Measurements from ENCODE around the gene IST1. TPM values are rescaled to one million over a fixed set of nuclear protein-coding genes. Genes with fewer than 3 reads are reported as not detected.
A peak's percentile ranks its signal among the peaks of the same experiment; 100 is the strongest.

IST1 gene
- total and polyA plus RNA-seq, 7 donors: 69.2 to 115 (median 85.4) TPM

DNA sequence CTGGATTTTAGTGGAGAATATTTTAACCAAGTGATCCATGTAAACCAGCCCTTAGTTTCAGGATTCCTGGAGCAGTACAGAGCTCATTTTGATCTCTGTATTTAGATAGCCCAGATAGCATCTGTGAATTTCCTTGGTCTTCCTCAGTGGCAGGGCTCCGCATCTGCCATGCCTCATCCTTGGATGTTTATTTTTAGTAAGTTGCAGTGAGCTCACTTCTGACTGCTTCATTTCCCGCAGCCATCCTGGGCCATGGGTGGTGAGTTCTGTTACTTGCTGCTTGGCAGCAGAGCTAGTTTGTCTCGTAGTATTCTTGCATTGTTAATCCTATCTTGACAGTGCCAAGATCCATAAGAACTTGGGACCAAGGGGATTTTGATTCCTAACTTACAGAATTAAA lies 33.7 kb downstream of the IST1 start:
- H3K9me3 ChIP-seq: no peaks in the 10 kb centered on the region
- 9 to 15% (median 10%) methylated on average over 3 of the region's 3 CpGs for WGBS, 3 donors
- intact Hi-C loops (cut with DNase I): no loop called here
- H3K27me3 ChIP-seq (ENCODE audit: insufficient read depth in 3 of 3, low read length in 2 of 3): no peaks in the 10 kb centered on the region
- TF ChIP-seq, protein P1, sequence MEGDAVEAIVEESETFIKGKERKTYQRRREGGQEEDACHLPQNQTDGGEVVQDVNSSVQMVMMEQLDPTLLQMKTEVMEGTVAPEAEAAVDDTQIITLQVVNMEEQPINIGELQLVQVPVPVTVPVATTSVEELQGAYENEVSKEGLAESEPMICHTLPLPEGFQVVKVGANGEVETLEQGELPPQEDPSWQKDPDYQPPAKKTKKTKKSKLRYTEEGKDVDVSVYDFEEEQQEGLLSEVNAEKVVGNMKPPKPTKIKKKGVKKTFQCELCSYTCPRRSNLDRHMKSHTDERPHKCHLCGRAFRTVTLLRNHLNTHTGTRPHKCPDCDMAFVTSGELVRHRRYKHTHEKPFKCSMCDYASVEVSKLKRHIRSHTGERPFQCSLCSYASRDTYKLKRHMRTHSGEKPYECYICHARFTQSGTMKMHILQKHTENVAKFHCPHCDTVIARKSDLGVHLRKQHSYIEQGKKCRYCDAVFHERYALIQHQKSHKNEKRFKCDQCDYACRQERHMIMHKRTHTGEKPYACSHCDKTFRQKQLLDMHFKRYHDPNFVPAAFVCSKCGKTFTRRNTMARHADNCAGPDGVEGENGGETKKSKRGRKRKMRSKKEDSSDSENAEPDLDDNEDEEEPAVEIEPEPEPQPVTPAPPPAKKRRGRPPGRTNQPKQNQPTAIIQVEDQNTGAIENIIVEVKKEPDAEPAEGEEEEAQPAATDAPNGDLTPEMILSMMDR (IDR thresholded peaks at IDR 0.05): no peak
- no peak overlapping the region for H3K4me3 ChIP-seq
- H3K27ac ChIP-seq: peak overlapping the region; percentile 76
- peaks cover 50% of the 10 kb centered on the region for H3K4me1 ChIP-seq
- DNase-seq (peak in 1 of 2 donors; percentile 25), ATAC-seq (peak; percentile 83 to 90 (median 89))
- H3K36me3 ChIP-seq (ENCODE audit: insufficient read depth in 1 of 2, low read depth in 1 of 2): peaks cover 2 to 71% of the 10 kb centered on the region in 2 donors

DNA sequence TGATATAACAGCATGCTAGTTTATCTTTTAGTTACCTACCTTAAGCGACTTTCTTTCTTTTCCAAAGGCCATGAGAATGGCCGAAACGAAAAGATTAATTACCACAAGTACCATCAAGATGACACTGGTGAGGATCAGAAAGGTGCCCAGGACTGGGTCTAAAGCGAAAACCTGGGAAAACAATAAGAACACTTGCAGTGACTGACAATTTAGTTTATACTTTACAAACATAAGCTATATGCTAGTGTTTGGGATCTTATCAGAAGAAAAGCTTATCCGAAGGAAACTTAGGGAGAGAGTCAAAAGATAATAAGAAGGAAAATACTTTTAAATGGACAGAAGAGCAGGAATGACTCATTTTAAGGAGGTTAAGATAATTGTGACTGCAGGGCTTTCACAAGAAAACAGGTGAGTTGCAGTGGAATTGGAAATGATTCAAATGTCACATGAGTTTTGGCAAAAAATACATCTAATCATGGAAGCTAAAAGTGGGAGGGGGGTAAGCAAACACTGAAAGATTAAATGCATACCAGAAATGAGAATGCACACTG lies 34.8 kb downstream of the IST1 start:
- Histone ChIP-seq H3K27ac (peak overlapping the region; percentile 76), H3K9me3 (no peaks in the 10 kb centered on the region), H3K36me3 (ENCODE audit: insufficient read depth in 1 of 2, low read depth in 1 of 2) (peaks cover 7 to 71% of the 10 kb centered on the region in 2 donors), H3K4me1 (peaks cover 54% of the 10 kb centered on the region), H3K27me3 (ENCODE audit: insufficient read depth in 3 of 3, low read length in 2 of 3) (no peaks in the 10 kb centered on the region), H3K4me3 (no peak overlapping the region)
- TF ChIP-seq, protein P1 (IDR thresholded peaks at IDR 0.05): no peak
- no peak for DNase-seq
- WGBS, 3 donors: 87 to 91% (median 88%) methylated on average over 5 of the region's 5 CpGs
- ATAC-seq: no peak
- intact Hi-C loops (cut with DNase I): no loop called here

DNA sequence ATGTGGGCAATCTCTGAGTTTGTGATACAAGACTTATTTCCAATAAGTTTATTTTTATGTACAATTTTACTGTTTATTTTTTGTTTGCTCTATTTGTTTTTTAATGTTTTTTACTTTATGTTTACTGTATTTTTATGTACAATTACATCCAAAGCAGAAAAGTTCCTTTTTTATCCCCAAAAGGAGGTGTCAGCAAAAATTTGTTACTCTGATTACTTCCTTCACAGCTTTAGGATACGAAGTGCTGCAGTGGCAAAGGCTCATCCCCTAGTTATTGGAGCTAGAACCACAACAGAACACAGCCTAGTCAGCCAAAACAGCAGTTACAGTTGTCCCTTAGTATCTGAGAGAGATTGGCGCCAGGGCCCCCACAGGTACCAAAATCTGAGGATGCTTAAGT lies 35.7 kb downstream of the IST1 start:
- intact Hi-C loops (cut with DNase I): no loop called here
- Histone ChIP-seq H3K4me1 (peaks cover 54% of the 10 kb centered on the region), H3K9me3 (no peaks in the 10 kb centered on the region), H3K27ac (peak overlapping the region; percentile 76), H3K27me3 (ENCODE audit: insufficient read depth in 3 of 3, low read length in 2 of 3) (no peaks in the 10 kb centered on the region), H3K4me3 (no peak overlapping the region), H3K36me3 (ENCODE audit: insufficient read depth in 1 of 2, low read depth in 1 of 2) (peaks cover 7 to 63% of the 10 kb centered on the region in 2 donors)
- 77 to 90% (median 86%) methylated on average over 2 of the region's 2 CpGs for WGBS, 3 donors
- ATAC-seq (no peak), DNase-seq (no peak)
- TF ChIP-seq, protein P1 (IDR thresholded peaks at IDR 0.05): no peak

DNA sequence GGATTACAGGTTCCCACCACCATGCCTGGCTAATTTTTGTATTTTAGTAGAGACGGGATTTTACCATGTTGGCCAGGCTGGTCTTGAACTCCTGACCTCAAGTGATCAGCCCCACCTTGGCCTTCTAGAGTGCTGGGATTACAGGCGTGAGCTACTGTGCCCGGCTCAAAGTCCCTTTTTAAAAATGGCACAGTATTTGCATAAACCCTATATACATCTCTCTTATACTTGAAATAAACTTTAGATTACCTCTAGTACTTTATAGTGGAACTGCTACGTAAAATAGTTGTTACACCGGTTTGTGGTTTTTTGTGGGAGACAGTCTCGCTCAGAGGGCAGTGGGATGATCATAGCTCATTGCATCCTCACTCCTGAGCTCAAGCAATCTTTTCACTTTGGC lies 36.3 kb downstream of the IST1 start:
- no peaks in the 10 kb centered on the region for H3K27me3 ChIP-seq (ENCODE audit: insufficient read depth in 3 of 3, low read length in 2 of 3)
- H3K4me1 ChIP-seq: peaks cover 52% of the 10 kb centered on the region
- H3K4me3 ChIP-seq: no peak overlapping the region
- DNase-seq (no peak), ATAC-seq (no peak)
- peaks cover 7 to 57% of the 10 kb centered on the region in 2 donors for H3K36me3 ChIP-seq (ENCODE audit: insufficient read depth in 1 of 2, low read depth in 1 of 2)
- WGBS, 3 donors: 90 to 91% (median 91%) methylated on average over 6 of the region's 6 CpGs
- no peaks in the 10 kb centered on the region for H3K9me3 ChIP-seq
- intact Hi-C loops (cut with DNase I): no loop called here
- no peak overlapping the region for H3K27ac ChIP-seq
- TF ChIP-seq, protein P1 (IDR thresholded peaks at IDR 0.05): no peak

DNA sequence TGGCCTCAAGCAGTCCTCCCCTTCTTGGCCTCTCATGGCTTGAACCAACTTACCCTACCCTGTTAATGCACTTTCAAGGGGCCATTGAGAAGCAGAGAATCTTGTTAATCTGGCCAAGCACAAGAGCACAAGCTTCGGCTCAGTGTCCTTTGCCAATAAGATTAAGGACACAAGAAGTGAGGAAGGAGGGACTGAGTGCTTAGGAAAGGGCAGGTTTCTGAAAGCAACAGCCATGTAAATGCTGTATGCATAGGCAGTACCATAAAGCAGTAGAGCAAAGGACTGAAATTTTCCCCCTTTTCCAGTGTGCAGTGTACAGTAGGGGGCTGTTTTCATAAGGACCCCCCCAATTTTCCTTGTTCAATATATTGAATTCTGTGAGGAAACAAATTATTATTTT lies 37.7 kb downstream of the IST1 start:
- Histone ChIP-seq H3K9me3 (no peaks in the 10 kb centered on the region), H3K27ac (peak overlapping the region; percentile 50), H3K4me3 (no peak overlapping the region), H3K27me3 (ENCODE audit: insufficient read depth in 3 of 3, low read length in 2 of 3) (no peaks in the 10 kb centered on the region), H3K4me1 (peaks cover 38% of the 10 kb centered on the region), H3K36me3 (ENCODE audit: insufficient read depth in 1 of 2, low read depth in 1 of 2) (peaks cover 7 to 47% of the 10 kb centered on the region in 2 donors)
- TF ChIP-seq, protein P1 (IDR thresholded peaks at IDR 0.05): no peak
- 61 to 68% (median 63%) methylated on average over 1 of the region's 1 CpG for WGBS, 3 donors
- intact Hi-C loops (cut with DNase I): no loop called here
- no peak for ATAC-seq
- DNase-seq: no peak

Data from psoas muscle (tissue), 8 donors.